ENCODE results near the gene AK4. TPM values are rescaled to one million over a fixed set of nuclear protein-coding genes. Genes with fewer than 3 reads are reported as not detected.

The AK4 gene
- total RNA-seq, 1 donor from 2014 or later: 39.7 TPM

DNA sequence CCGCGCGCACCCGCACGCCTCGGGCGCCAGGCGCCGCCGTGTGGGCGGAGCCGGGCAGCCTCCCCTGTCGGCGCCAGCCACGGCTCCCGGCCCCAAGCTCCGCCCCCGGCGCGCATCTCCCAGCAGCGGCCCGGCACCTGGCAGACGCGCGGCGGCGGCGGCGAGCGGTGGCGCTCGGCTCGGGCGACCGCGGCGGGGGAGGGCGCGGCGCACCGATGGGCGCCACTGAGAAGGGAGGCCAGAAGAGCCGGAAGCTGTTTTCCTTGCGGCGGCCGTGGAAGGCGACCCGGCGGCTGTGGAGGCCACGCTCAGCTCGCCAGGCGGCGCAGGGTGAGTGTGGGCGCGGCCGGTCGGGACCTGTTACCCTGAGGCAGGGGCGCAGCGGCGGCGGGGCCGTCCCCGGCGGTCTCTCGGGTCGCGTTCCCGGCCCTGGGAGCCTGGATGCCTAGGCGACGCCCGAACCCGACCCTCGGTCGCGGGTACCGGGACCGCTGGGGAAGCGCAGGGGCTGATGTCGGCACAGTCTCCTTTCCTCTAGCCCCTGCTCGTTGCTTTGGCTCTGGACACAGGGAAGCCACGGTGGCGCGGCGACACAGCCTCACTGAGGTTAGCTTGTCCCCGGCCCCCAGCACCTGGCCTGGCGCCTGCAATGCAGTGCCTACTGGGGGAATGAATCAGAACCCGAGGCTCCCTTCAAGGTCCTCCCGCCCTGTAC lies 106.5 kb downstream of the AK4 start:
- Mint-ChIP-seq H3K4me3 (ENCODE audit: unreplicated experiment) (peak overlapping the region; percentile 97), H3K36me3 (ENCODE audit: low read depth, unreplicated experiment) (peaks cover 4% of the 10 kb centered on the region), H3K27me3 (ENCODE audit: unreplicated experiment) (peaks cover 8% of the 10 kb centered on the region), H3K27ac (ENCODE audit: unreplicated experiment) (no peak overlapping the region), H3K4me1 (ENCODE audit: unreplicated experiment) (peaks cover 16% of the 10 kb centered on the region), H3K9me3 (ENCODE audit: unreplicated experiment) (no peaks in the 10 kb centered on the region)
- peak; percentile 74 for DNase-seq (ENCODE audit: low spot score)
- no peak for TF ChIP-seq CTCF (IDR thresholded peaks at IDR 0.05; ENCODE audit: unreplicated experiment)

- no peak for TF ChIP-seq CTCF (IDR thresholded peaks at IDR 0.05; ENCODE audit: unreplicated experiment)
- peak overlapping the region; percentile 97 for H3K4me3 Mint-ChIP-seq (ENCODE audit: unreplicated experiment)
- H3K36me3 Mint-ChIP-seq (ENCODE audit: low read depth, unreplicated experiment): peaks cover 4% of the 10 kb centered on the region
- DNase-seq (ENCODE audit: low spot score): peak; percentile 33
- H3K4me1 Mint-ChIP-seq (ENCODE audit: unreplicated experiment): peaks cover 16% of the 10 kb centered on the region
- peak overlapping the region; percentile 20 for H3K27ac Mint-ChIP-seq (ENCODE audit: unreplicated experiment)
- peaks cover 8% of the 10 kb centered on the region for H3K27me3 Mint-ChIP-seq (ENCODE audit: unreplicated experiment)
- no peaks in the 10 kb centered on the region for H3K9me3 Mint-ChIP-seq (ENCODE audit: unreplicated experiment)
These were observed 107.1 kb downstream of the AK4 start for GRCh38 chr1:65255035-65255655.

GRCh38 chr1:65255656-65256050 lies 107.7 kb downstream of the AK4 start:
- peaks cover 4% of the 10 kb centered on the region for H3K36me3 Mint-ChIP-seq (ENCODE audit: low read depth, unreplicated experiment)
- H3K27ac Mint-ChIP-seq (ENCODE audit: unreplicated experiment): no peak overlapping the region
- no peaks in the 10 kb centered on the region for H3K9me3 Mint-ChIP-seq (ENCODE audit: unreplicated experiment)
- TF ChIP-seq CTCF (IDR thresholded peaks at IDR 0.05; ENCODE audit: unreplicated experiment): no peak
- peaks cover 16% of the 10 kb centered on the region for H3K4me1 Mint-ChIP-seq (ENCODE audit: unreplicated experiment)
- DNase-seq (ENCODE audit: low spot score): no peak
- peaks cover 8% of the 10 kb centered on the region for H3K27me3 Mint-ChIP-seq (ENCODE audit: unreplicated experiment)
- peak overlapping the region; percentile 1 for H3K4me3 Mint-ChIP-seq (ENCODE audit: unreplicated experiment)

DNA sequence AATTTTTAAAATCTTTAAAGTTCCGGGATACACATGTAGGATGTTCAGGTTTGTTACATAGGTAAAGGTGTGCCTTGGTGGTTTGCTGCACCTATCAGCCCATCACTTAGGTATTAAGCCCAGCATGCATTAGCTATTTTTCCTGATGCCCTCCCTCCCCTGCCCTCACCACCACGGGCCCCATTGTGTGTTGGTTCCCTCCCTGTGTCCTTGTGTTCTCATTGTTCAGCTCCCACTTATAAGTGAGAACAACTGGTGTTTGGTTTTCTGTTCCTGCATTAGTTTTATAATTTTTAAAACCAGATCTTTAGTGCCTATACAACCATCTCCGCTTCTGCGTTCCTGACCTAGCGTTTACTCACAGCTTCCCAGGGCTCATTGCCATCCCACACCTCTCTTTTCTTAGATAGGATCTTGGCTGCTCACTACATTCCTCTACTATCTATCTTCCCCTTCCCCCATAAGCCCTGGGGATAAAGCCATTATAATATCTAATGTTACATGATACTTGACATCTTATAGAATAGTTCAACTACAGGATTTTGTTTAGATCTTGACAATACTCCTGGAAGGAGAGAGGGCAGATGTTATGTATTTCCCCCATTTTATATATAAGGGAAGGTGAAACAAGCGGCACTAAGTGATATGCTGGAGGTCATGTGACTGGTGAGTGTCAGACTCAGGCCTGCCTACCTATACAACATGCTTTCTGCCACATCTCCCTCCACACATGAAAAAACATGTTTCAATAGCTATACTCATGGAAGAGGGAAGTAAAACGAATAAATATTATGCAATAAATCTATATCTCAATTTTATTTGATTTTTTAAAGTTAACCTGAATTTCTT lies 109.1 kb downstream of the AK4 start:
- no peak for DNase-seq (ENCODE audit: low spot score)
- no peak for TF ChIP-seq CTCF (IDR thresholded peaks at IDR 0.05; ENCODE audit: unreplicated experiment)
- Mint-ChIP-seq H3K4me3 (ENCODE audit: unreplicated experiment) (no peak overlapping the region), H3K9me3 (ENCODE audit: unreplicated experiment) (no peaks in the 10 kb centered on the region), H3K36me3 (ENCODE audit: low read depth, unreplicated experiment) (peaks cover 4% of the 10 kb centered on the region), H3K4me1 (ENCODE audit: unreplicated experiment) (peaks cover 16% of the 10 kb centered on the region), H3K27ac (ENCODE audit: unreplicated experiment) (no peak overlapping the region), H3K27me3 (ENCODE audit: unreplicated experiment) (peaks cover 8% of the 10 kb centered on the region)

All from endothelial cell (in vitro differentiated cells).